Measurements from ENCODE around the gene MRPL52. TPM values are rescaled to one million over a fixed set of nuclear protein-coding genes. Genes with fewer than 3 reads are reported as not detected.

The MRPL52 gene
- total and polyA plus RNA-seq, 2 donors (not counting 3 experiments of a cell fraction or from before 2014, with no cell fraction given), result 81.1 to 174 TPM

DNA sequence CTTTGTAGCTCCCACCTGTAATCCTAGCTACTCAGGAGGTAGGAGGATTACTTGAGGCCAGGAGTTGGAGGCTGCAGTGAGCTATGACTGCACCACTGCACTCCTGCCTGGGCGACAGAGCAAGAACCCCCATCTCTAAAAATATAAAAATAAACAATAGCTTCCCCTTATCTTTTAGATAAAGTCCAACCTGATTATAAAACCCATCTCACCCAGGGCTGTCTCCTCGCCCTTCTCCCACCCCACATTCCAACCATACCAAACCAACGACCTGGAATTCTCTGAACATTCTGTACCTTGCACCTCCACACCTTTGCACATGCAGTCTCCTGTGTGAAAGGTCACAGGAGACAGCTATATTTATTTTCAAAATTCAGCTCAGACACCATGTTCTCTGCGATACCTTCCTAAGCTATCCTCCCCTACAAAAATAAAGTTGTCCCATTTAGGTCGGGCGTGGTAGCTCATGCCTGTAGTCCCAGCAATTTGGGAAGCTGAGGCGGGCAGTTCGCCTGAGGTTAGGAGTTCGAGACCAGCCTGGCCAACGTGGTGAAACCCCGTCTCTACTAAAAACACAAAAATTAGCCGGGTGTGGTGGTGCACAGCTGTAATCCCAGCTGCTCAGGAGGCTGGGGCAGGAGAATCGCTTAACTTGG, 22.1 kb upstream of the MRPL52 start:
- no peak overlapping the region for H3K4me3 ChIP-seq (replicated peaks in 1 of 3; ENCODE audit: insufficient read depth in 1 of 3, low read depth in 1 of 3, low read length in 3 of 3)
- H2AFZ ChIP-seq (ENCODE audit: low read depth, low read length), result no peak overlapping the region
- no peak for FAIRE-seq
- H3K4me2 ChIP-seq (ENCODE audit: insufficient read depth, low read length), result no peak overlapping the region
- POLR2A ChIA-PET, result no interaction called here
- no peak for DNase-seq (ENCODE audit: low read depth, low spot score)
- no peaks in the 10 kb centered on the region for H3K9me1 ChIP-seq (replicated peaks; ENCODE audit: control insufficient read depth, extremely low read depth, insufficient read depth, low read length)
- no peak overlapping the region for H3K27ac ChIP-seq (ENCODE audit: insufficient read depth, low read depth, low read length)
- intact Hi-C loops (cut with micrococcal nuclease), result no loop called here
- H3K9ac ChIP-seq (replicated peaks; ENCODE audit: extremely low read depth, insufficient read depth, low read length), result peak overlapping the region; percentile 3
- no peaks in the 10 kb centered on the region for H3K79me2 ChIP-seq (ENCODE audit: control insufficient read depth, insufficient read depth, low read length)
- no peaks in the 10 kb centered on the region for H3K4me1 ChIP-seq (ENCODE audit: control insufficient read depth, extremely low read depth, insufficient read depth, low read length)
- dilution Hi-C loops (cut with MboI; ENCODE audit: extremely low pct_ligation_motif_present, low sequenced_read_pairs), result no loop called here
- no peaks in the 10 kb centered on the region for H3K9me3 ChIP-seq (replicated peaks; ENCODE audit: control insufficient read depth, insufficient read depth, low read length)
- BruUV-seq (replicated peaks), result no TSS peak
- H3K27me3 ChIP-seq (ENCODE audit: control insufficient read depth in 2 of 2, insufficient read depth in 2 of 2, low read length in 2 of 2), result no peaks in the 10 kb centered on the region
- CTCF ChIA-PET, result interaction anchor here (0.6 to 2.9 kb wide), 5 partner anchors 9 to 237 kb away, joined by 3 to 14 read pairs (median 4); no protein-coding TSS in a partner anchor
- no peaks in the 10 kb centered on the region for H4K20me1 ChIP-seq (replicated peaks; ENCODE audit: control insufficient read depth, extremely low read depth, insufficient read depth, low read length)
- H3K36me3 ChIP-seq (ENCODE audit: control insufficient read depth in 2 of 2, extremely low read depth in 1 of 2, insufficient read depth in 2 of 2, low read length in 2 of 2), result no peaks in the 10 kb centered on the region
- no peak for TF ChIP-seq FOS (IDR thresholded peaks at IDR 0.05; ENCODE audit: borderline replicate concordance, insufficient read depth, low read length)

DNA sequence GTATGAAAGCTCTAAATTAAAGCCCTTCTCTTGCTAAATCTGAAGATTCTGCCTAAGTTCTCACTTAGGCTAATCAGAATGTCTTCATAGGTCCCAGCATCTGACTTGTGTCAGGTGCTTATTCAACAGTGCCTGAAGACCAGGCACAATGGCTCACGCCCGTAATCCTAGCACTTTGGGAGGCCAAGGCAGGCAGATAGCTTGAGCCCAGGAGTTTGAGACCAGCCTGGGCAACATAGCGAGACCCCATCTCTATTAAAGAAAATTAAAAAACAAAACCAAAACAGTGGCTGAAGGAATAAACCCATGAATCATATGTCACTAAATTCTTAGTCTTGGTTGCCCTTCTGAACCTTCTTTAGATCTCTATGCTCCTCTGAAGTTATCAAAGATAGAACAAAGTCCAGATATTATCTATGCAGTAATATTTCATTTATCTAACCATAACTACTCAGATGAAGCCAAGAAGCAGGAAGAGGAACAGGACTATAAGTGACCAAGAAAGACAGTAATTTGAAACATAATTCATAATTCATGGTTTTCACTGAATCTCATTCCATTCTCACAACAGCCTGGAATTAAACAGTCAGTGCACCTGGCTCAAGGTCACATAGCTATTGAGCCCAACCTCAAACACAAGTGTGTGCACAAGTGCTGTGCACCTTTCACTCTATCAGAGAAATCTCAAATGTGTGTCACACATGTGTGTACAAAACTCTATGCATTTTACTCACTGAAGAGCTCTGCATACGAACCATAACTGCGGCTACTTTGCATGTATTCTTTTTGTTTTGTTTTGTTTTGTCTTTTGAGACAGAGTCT, 21.1 kb upstream of the MRPL52 start:
- no peaks in the 10 kb centered on the region for H3K27me3 ChIP-seq (ENCODE audit: control insufficient read depth in 2 of 2, insufficient read depth in 2 of 2, low read length in 2 of 2)
- no peaks in the 10 kb centered on the region for H3K79me2 ChIP-seq (ENCODE audit: control insufficient read depth, insufficient read depth, low read length)
- DNase-seq (ENCODE audit: low read depth, low spot score) (no peak), FAIRE-seq (no peak)
- intact Hi-C loops (cut with micrococcal nuclease), result no loop called here
- H3K27ac ChIP-seq (ENCODE audit: insufficient read depth, low read depth, low read length), result no peak overlapping the region
- ChIA-PET CTCF (interaction anchor here (0.6 to 1.2 kb wide), 2 partner anchors 11 to 14 kb away, joined by 3 to 4 read pairs; no protein-coding TSS in a partner anchor), POLR2A (interaction anchor here (0.7 kb wide), 1 partner anchor 49 kb away, joined by 8 read pairs; no protein-coding TSS in a partner anchor)
- H3K9me3 ChIP-seq (replicated peaks; ENCODE audit: control insufficient read depth, insufficient read depth, low read length), result no peaks in the 10 kb centered on the region
- no peak overlapping the region for H3K4me2 ChIP-seq (ENCODE audit: insufficient read depth, low read length)
- dilution Hi-C loops (cut with MboI; ENCODE audit: extremely low pct_ligation_motif_present, low sequenced_read_pairs), result no loop called here
- H3K9me1 ChIP-seq (replicated peaks; ENCODE audit: control insufficient read depth, extremely low read depth, insufficient read depth, low read length), result no peaks in the 10 kb centered on the region
- H4K20me1 ChIP-seq (replicated peaks; ENCODE audit: control insufficient read depth, extremely low read depth, insufficient read depth, low read length), result no peaks in the 10 kb centered on the region
- H3K4me3 ChIP-seq (replicated peaks in 1 of 3; ENCODE audit: insufficient read depth in 1 of 3, low read depth in 1 of 3, low read length in 3 of 3), result no peak overlapping the region
- peaks cover 0 to 3% of the 10 kb centered on the region in 2 experiments for H3K36me3 ChIP-seq (ENCODE audit: control insufficient read depth in 2 of 2, extremely low read depth in 1 of 2, insufficient read depth in 2 of 2, low read length in 2 of 2)
- no peak overlapping the region for H3K9ac ChIP-seq (replicated peaks; ENCODE audit: extremely low read depth, insufficient read depth, low read length)
- TF ChIP-seq POLR2A (IDR thresholded peaks at IDR 0.05; ENCODE audit: low read depth, low read length), result no peak
- TF ChIP-seq POLR2AphosphoS5 (IDR thresholded peaks at IDR 0.05; ENCODE audit: insufficient read depth, low read depth, low read length), result no peak
- TF ChIP-seq GATA2 (IDR thresholded peaks at IDR 0.05; ENCODE audit: insufficient read depth, insufficient read length, low read depth, low read length), result no peak
- no peak for TF ChIP-seq FOS (IDR thresholded peaks at IDR 0.05; ENCODE audit: borderline replicate concordance, insufficient read depth, low read length)
- TF ChIP-seq, protein P1, sequence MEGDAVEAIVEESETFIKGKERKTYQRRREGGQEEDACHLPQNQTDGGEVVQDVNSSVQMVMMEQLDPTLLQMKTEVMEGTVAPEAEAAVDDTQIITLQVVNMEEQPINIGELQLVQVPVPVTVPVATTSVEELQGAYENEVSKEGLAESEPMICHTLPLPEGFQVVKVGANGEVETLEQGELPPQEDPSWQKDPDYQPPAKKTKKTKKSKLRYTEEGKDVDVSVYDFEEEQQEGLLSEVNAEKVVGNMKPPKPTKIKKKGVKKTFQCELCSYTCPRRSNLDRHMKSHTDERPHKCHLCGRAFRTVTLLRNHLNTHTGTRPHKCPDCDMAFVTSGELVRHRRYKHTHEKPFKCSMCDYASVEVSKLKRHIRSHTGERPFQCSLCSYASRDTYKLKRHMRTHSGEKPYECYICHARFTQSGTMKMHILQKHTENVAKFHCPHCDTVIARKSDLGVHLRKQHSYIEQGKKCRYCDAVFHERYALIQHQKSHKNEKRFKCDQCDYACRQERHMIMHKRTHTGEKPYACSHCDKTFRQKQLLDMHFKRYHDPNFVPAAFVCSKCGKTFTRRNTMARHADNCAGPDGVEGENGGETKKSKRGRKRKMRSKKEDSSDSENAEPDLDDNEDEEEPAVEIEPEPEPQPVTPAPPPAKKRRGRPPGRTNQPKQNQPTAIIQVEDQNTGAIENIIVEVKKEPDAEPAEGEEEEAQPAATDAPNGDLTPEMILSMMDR (IDR thresholded peaks at IDR 0.05; ENCODE audit: extremely low read depth in 1 of 2, insufficient read depth in 1 of 2, low read depth in 1 of 2, low read length in 2 of 2), result no peak
- TF ChIP-seq MAX (IDR thresholded peaks at IDR 0.05; ENCODE audit: insufficient read depth, insufficient read length), result no peak
- no peak for TF ChIP-seq EZH2 (IDR thresholded peaks at IDR 0.05; ENCODE audit: borderline replicate concordance, low read depth, low read length, severe bottlenecking)
- TF ChIP-seq MYC (IDR thresholded peaks at IDR 0.05; ENCODE audit: low read depth, low read length), result no peak
- no peak for TF ChIP-seq JUN (IDR thresholded peaks at IDR 0.05; ENCODE audit: borderline replicate concordance, insufficient read depth, insufficient read length, low read depth)
- H3K4me1 ChIP-seq (ENCODE audit: control insufficient read depth, extremely low read depth, insufficient read depth, low read length), result no peaks in the 10 kb centered on the region
- BruUV-seq (replicated peaks), result no TSS peak
- H2AFZ ChIP-seq (ENCODE audit: low read depth, low read length), result no peak overlapping the region
